Brain microvascular endothelial cell (primary cell): Measurements from ENCODE around the gene REEP1.

Experiments used
- DNase-seq: peaks from one replicate; pipeline ENCODE4 v3.0.0-alpha.2; 2020
- H3K27ac ChIP-seq: fragments of 250-450 bp; sonication (Bioruptor Pico); 2 replicates; pipeline ENCODE4 v1.5.1; 2020; ENCODE audit warnings: mild to moderate bottlenecking, moderate library complexity
- H3K27me3 ChIP-seq: fragments of 250-450 bp; sonication (Bioruptor Pico); replicated peaks from 2 replicates; pipeline ENCODE4 v1.5.1; 2020; ENCODE audit warnings: mild to moderate bottlenecking
- H3K36me3 ChIP-seq: fragments of 250-450 bp; sonication (Bioruptor Pico); replicated peaks from 2 replicates; pipeline ENCODE4 v1.5.1; 2020; ENCODE audit warnings: mild to moderate bottlenecking
- H3K4me3 ChIP-seq: 2 replicates; pipeline ENCODE4 v1.5.1; 2011; ENCODE audit warnings: low read depth, mild to moderate bottlenecking, control low read depth, low read length, moderate library complexity
- CTCF ChIP-seq: IDR thresholded peaks from 2 replicates; pipeline ENCODE4 v1.5.1; 2011; ENCODE audit warnings: low read depth, mild to moderate bottlenecking, moderate library complexity, low read length, control low read depth, inconsistent platforms; ENCODE audit errors: missing control alignments
- in situ Hi-C: cut with HindIII; loops from 2 replicates; pipeline ENCODE4 v1.10.0; 2017; ENCODE audit warnings: low sequenced_read_pairs, low pct_ligation_motif_present

REEP1 gene

GRCh38 chr2:86285571-86285970, 51.9 kb downstream of the REEP1 start:
- Histone ChIP-seq H3K27me3 (peaks cover 10% of the 10 kb centered on the region), H3K4me3 (no peak overlapping the region), H3K36me3 (no peaks in the 10 kb centered on the region), H3K27ac (no peak overlapping the region)
- in situ Hi-C loops = no loop called here
- TF ChIP-seq CTCF = no peak
- DNase-seq = no peak

- H3K36me3 ChIP-seq = no peaks in the 10 kb centered on the region
- in situ Hi-C loops = no loop called here
- H3K4me3 ChIP-seq = no peak overlapping the region
- no peak for TF ChIP-seq CTCF
- no peak for DNase-seq
- no peak overlapping the region for H3K27ac ChIP-seq
- H3K27me3 ChIP-seq = peaks cover 10% of the 10 kb centered on the region
Observed at GRCh38 chr2:86284987-86285386, 52.4 kb downstream of the REEP1 start.

- Histone ChIP-seq H3K27ac (no peak overlapping the region), H3K27me3 (peaks cover 10% of the 10 kb centered on the region), H3K4me3 (no peak overlapping the region), H3K36me3 (no peaks in the 10 kb centered on the region)
- in situ Hi-C loops = no loop called here
- TF ChIP-seq CTCF = no peak
- DNase-seq = no peak
Observed at GRCh38 chr2:86284401-86284841, 53.0 kb downstream of the REEP1 start.

GRCh38 chr2:86283411-86284030, 53.9 kb downstream of the REEP1 start:
- TF ChIP-seq CTCF = no peak
- peaks cover 10% of the 10 kb centered on the region for H3K27me3 ChIP-seq

GRCh38 chr2:86281066-86281700, 56.2 kb downstream of the REEP1 start:
- H3K36me3 ChIP-seq = no peaks in the 10 kb centered on the region
- H3K27me3 ChIP-seq = peaks cover 7% of the 10 kb centered on the region
- no peak for TF ChIP-seq CTCF
- H3K27ac ChIP-seq = no peak overlapping the region
- in situ Hi-C loops = no loop called here
- no peak for DNase-seq
- H3K4me3 ChIP-seq = no peak overlapping the region

More at GRCh38 chr2:86283411-86284030, 53.9 kb downstream of the REEP1 start:
- H3K4me3 ChIP-seq = no peak overlapping the region
- H3K27ac ChIP-seq = no peak overlapping the region
- DNase-seq = no peak
- no peaks in the 10 kb centered on the region for H3K36me3 ChIP-seq
- in situ Hi-C loops = no loop called here
